NOMO-1 (cell line): ENCODE measurements around the gene TPRG1.

Experiments used
- DNase-seq, 2 experiments: peaks; one replicate each; lab custom pipeline; 2025; ENCODE audit not compliant: unreplicated experiment in 2 of 2; lab: John Stamatoyannopoulos, UW

Gene TPRG1

GRCh38 chr3:189349772-189350171 is 178.0 kb downstream of the TPRG1 start:
- no peak for DNase-seq

GRCh38 chr3:189353318-189353965 is 181.7 kb downstream of the TPRG1 start:
- no peak for DNase-seq

- DNase-seq: no peak
Measured at GRCh38 chr3:189353988-189354889, 182.5 kb downstream of the TPRG1 start.

- DNase-seq: peak; percentile 45 to 50
Measured at GRCh38 chr3:189355115-189355480, 183.3 kb downstream of the TPRG1 start.

GRCh38 chr3:189355481-189356201 is 183.9 kb downstream of the TPRG1 start:
- peak; percentile 51 to 53 for DNase-seq

DNA sequence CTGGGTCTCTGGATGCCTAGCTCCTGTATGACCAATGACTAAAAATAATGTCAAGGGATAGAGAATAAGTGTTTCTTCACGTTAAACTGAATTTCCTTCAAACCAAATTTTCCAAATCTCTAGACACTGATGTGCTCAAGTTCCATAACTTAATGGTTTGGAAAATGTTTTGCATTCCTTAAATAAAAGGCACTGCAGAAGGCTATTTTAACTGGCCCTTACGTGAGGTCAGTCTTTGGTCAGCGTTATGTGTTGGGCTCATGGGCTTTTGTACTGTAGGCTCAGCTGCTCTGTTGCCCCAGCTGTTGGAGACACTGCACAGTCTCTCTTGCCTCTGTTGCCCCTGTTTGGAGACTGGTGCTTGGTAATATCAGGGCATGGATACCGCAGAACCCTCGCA is 188.5 kb downstream of the TPRG1 start:
- DNase-seq: no peak

DNA sequence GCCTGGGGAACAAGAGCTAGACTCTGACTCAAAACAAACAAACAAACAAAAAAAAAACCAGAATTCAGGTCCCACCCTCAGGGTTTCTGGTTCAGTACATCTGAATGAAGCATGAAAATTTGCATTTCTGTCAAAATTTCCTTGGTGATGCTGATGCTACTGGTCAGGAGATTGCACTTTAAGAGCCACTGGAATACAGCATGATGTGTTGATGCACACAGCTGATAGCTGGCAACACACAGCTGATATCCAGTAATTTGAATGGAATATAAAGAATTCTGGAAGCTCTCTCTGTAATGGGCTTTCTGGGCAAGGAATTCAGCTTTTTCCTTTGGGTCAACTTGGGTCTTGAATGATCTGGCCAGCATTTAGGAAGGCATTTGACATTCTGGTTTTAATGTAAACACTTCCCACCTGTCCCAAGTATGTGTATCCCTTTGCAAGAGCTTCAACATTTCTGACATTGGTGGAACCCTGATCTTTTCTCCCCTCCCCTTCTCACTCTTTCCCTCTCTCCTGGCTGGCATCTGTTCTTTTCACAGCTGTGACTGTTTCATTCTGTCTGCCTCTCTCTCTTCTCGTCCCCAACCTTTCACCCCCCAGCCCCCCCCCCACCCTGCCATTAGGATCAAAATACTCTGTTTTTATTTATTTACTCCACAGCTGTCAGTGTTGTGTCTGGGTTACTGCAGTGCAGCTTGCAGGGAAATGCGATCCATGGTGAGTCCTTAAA is 189.5 kb downstream of the TPRG1 start:
- no peak for DNase-seq

GRCh38 chr3:189363590-189364255 is 192.0 kb downstream of the TPRG1 start:
- no peak for DNase-seq

DNA sequence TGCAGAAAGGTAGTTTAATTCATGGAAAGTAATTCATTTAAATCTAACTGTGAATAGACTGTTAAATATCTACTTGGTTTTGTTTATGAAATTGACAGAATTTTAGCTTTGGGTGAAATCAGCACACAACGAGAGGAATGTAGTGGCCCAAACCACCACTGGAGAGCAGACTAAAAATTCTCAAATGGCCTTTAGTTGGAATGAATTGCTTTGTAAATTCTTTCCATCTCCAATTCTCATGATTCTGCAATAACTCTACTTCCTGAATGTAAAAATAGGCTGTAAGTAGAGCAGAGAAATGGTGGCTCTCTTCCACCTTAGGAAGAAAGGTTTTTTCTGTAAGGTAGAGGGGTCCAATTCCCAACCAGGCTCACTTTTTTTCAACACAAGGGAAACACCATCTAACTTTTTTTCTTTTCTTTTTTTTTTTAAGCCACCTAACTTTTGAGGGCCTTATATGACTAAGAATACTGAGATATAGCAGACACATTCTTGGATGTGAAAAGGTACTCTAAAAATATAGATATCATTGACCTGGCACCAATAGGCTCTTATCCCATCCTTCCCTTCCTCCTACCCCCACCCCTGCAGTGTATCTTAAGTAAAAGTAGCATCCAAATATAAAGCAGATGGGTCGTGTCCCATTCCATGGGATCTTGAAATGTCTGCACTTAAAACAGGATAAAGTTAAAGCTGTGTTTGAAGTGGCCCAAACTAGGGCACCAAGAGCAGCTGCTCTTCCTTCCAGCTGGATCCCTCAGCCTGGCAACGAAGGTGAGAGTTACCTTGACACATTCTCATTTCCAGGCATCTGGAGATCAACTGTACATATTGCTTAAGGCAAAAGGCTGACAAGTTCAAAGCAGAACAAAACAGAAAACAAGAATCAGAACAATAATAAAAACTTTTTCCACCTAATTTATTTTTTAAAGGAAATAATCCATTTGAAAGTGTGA is 194.1 kb downstream of the TPRG1 start:
- DNase-seq: peak; percentile 73 to 78

- DNase-seq: no peak
Measured at GRCh38 chr3:189368384-189368783, 196.6 kb downstream of the TPRG1 start.

DNA sequence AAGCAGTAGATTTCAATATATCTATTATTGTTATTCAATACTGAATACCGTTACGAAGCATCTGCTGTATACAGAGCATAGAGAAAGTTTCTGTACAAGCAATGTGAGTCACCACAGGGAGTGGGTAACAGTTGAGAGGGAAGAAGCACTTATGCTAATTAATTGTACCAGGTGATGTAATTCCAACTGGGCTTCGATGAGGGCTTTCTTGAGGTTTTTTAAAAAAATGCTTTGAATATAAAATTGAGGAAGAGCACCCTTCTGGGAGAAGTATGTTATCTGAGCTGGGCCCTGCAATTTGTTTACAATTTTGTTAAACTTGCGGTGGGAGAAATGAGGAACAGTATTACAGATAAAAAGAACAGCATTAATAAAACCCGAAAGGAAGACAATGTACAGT is 197.9 kb downstream of the TPRG1 start:
- DNase-seq: peak; percentile 17 to 65

- DNase-seq: peak in 1 of 2 experiments; percentile 58
Measured at GRCh38 chr3:189372243-189372642, 200.5 kb downstream of the TPRG1 start.
